ENCODE results near the gene SPRR1B. TPM values are rescaled to one million over a fixed set of nuclear protein-coding genes. Genes with fewer than 3 reads are reported as not detected.

The SPRR1B gene
- polyA plus RNA-seq, 1 experiment, result not detected

GRCh38 chr1:153072806-153073726 lies 42.1 kb downstream of the SPRR1B start:
- Histone ChIP-seq H3K4me3 (ENCODE audit: low read depth, low read length) (no peak overlapping the region), H3K27me3 (ENCODE audit: control insufficient read depth, insufficient read depth, low read length) (no peaks in the 10 kb centered on the region), H3K27ac (ENCODE audit: low read depth, low read length) (no peak overlapping the region), H3K9me3 (ENCODE audit: control insufficient read depth, insufficient read depth, low read length) (no peaks in the 10 kb centered on the region)
- ChIA-PET POLR2A (no interaction called here), CTCF (no interaction called here)
- DNase-seq (ENCODE audit: low read depth, low spot score), result no peak
- TF ChIP-seq CTCF (IDR thresholded peaks at IDR 0.05; ENCODE audit: low read depth, low read length), result no peak

- no peak for DNase-seq (ENCODE audit: low read depth, low spot score)
- no peak for TF ChIP-seq CTCF (IDR thresholded peaks at IDR 0.05; ENCODE audit: low read depth, low read length)
- Histone ChIP-seq H3K4me3 (ENCODE audit: low read depth, low read length) (no peak overlapping the region), H3K27ac (ENCODE audit: low read depth, low read length) (no peak overlapping the region), H3K27me3 (ENCODE audit: control insufficient read depth, insufficient read depth, low read length) (no peaks in the 10 kb centered on the region), H3K9me3 (ENCODE audit: control insufficient read depth, insufficient read depth, low read length) (no peaks in the 10 kb centered on the region; the same call in 1 of the 2 replicates)
- POLR2A ChIA-PET, result no interaction called here
- CTCF ChIA-PET, result interaction anchor here (0.6 kb wide), 1 partner anchor 253 kb away, joined by 6 read pairs; no protein-coding TSS in a partner anchor
Measured at GRCh38 chr1:153081736-153082135, 50.7 kb downstream of the SPRR1B start.

Small RNA genes within 50 kb of the gene (small RNA-seq; reads per million reads assigned to genes)
- gene AL356867.1 (ENCODE audit: insufficient read length, low read depth) (not detected), gene RF00322 (ENCODE audit: insufficient read length, low read depth) (not detected), gene SPRR1A (ENCODE audit: insufficient read length, low read depth) (not detected)

Other genes starting within 250 kb of the SPRR1B start
- gene LCE1E, start 244.9 kb upstream of the SPRR1B start, polyA plus RNA-seq (2011; rRNA removed), result not detected in 2 replicates
- not detected in 2 replicates for gene LCE1D, start 234.5 kb upstream of the SPRR1B start, polyA plus RNA-seq (2011; rRNA removed)
- gene LCE1C, start 224.6 kb upstream of the SPRR1B start, polyA plus RNA-seq (2011; rRNA removed), result not detected in 2 replicates
- not detected in 2 replicates for gene LCE1B, start 219.2 kb upstream of the SPRR1B start, polyA plus RNA-seq (2011; rRNA removed)
- gene LCE1A, start 203.7 kb upstream of the SPRR1B start, polyA plus RNA-seq (2011; rRNA removed), result not detected in 2 replicates
- not detected in 2 replicates for gene LCE6A, start 188.3 kb upstream of the SPRR1B start, polyA plus RNA-seq (2011; rRNA removed)
- not detected in 2 replicates for gene LCE7A, start 171.2 kb upstream of the SPRR1B start, polyA plus RNA-seq (2011; rRNA removed)
- gene SMCP, start 152.9 kb upstream of the SPRR1B start, polyA plus RNA-seq (2011; rRNA removed), result not detected in 2 replicates
- gene IVL, start 122.7 kb upstream of the SPRR1B start, polyA plus RNA-seq (2011; rRNA removed), result not detected in 2 replicates
- not detected in 2 replicates for gene SPRR5, start 84.0 kb upstream of the SPRR1B start, polyA plus RNA-seq (2011; rRNA removed)
- not detected in 2 replicates for gene SPRR4, start 60.6 kb upstream of the SPRR1B start, polyA plus RNA-seq (2011; rRNA removed)
- gene SPRR1A, start 47.1 kb upstream of the SPRR1B start, polyA plus RNA-seq (2011; rRNA removed), result not detected in 2 replicates
- not detected in 2 replicates for gene SPRR3, start 29.5 kb upstream of the SPRR1B start, polyA plus RNA-seq (2011; rRNA removed)
- not detected in 2 replicates for gene SPRR2D, start 9.9 kb downstream of the SPRR1B start, polyA plus RNA-seq (2011; rRNA removed)
- gene SPRR2A, start 26.3 kb downstream of the SPRR1B start, polyA plus RNA-seq (2011; rRNA removed), result not detected in 2 replicates
- gene SPRR2B, start 40.4 kb downstream of the SPRR1B start, polyA plus RNA-seq (2011; rRNA removed), result not detected in 2 replicates
- gene SPRR2E, start 63.3 kb downstream of the SPRR1B start, polyA plus RNA-seq (2011; rRNA removed), result not detected in 2 replicates
- gene SPRR2F, start 82.3 kb downstream of the SPRR1B start, polyA plus RNA-seq (2011; rRNA removed), result not detected in 2 replicates
- gene SPRR2G, start 119.7 kb downstream of the SPRR1B start, polyA plus RNA-seq (2011; rRNA removed), result not detected in 2 replicates
- not detected in 2 replicates for gene LELP1, start 172.2 kb downstream of the SPRR1B start, polyA plus RNA-seq (2011; rRNA removed)
- gene PRR9, start 186.4 kb downstream of the SPRR1B start, polyA plus RNA-seq (2011; rRNA removed), result not detected in 2 replicates
- gene LORICRIN, start 228.5 kb downstream of the SPRR1B start, polyA plus RNA-seq (2011; rRNA removed), result not detected in 2 replicates

Data from AG04450 (cell line).